Ascending aorta (tissue), 2 donors: ENCODE data around the gene TMEM39A. TPM values are rescaled to one million over a fixed set of nuclear protein-coding genes. Genes with fewer than 3 reads are reported as not detected.

Experiments used
- DNase-seq, 2 donors: peaks; one replicate each; pipeline ENCODE4 v3.0.0-alpha.2; 2019; ENCODE audit warnings: low spot score in 2 of 2
- H3K27ac ChIP-seq, 2 donors: fragments of 200-600 bp; sonication (generic); one replicate each; pipeline ENCODE4 v1.5.1; 2016 to 2017; ENCODE audit warnings: mild to moderate bottlenecking in 1 of 2
- H3K27me3 ChIP-seq: fragments of 200-600 bp; sonication (generic); one replicate; pipeline ENCODE4 v1.5.1; 2017
- H3K36me3 ChIP-seq, 2 donors: fragments of 200-600 bp; sonication (generic); one replicate each; pipeline ENCODE4 v1.5.1; 2016
- H3K4me1 ChIP-seq, 2 donors: fragments of 200-600 bp; sonication (generic); one replicate each; pipeline ENCODE4 v1.5.1; 2016 to 2017; ENCODE audit warnings: mild to moderate bottlenecking in 1 of 2
- H3K4me3 ChIP-seq, 2 donors: fragments of 200-600 bp; sonication (generic); one replicate each; pipeline ENCODE4 v1.5.1; 2016 to 2017; ENCODE audit warnings: mild to moderate bottlenecking in 1 of 2
- H3K9me3 ChIP-seq, 2 donors: fragments of 200-600 bp; sonication (generic); one replicate each; pipeline ENCODE4 v1.5.1; 2016
- CTCF ChIP-seq, 3 experiments: fragments of 200-600 bp in 2 of 3; fragments of 450-650 bp in 1 of 3; sonication (generic) in 2 of 3; IDR thresholded peaks; one replicate each; pipeline ENCODE4 v1.5.1; 2016 to 2019; ENCODE audit warnings: antibody characterized with exemption in 3 of 3, mild to moderate bottlenecking in 1 of 3, moderate library complexity in 1 of 3
- intact Hi-C: fragments of 100-400 bp; cut with DNase I; formaldehyde crosslinking; loops from one replicate; pipeline ENCODE4 v1.15.1; 2023
- total RNA-seq: library from RNA; depleted of rRNA; stranded (reverse); fragments of >200 nt; gene quantifications from one replicate; pipeline ENCODE4 v1.1.0, GENCODE V29; 2016

TMEM39A gene
- total RNA-seq, 1 donor from 2014 or later = 115 TPM

- intact Hi-C loops = no loop called here
- no peak for TF ChIP-seq CTCF (IDR thresholded peaks at IDR 0.05)
- no peaks in the 10 kb centered on the region for H3K27me3 ChIP-seq
- peaks cover 17 to 59% of the 10 kb centered on the region in 2 donors for H3K36me3 ChIP-seq
- no peaks in the 10 kb centered on the region for H3K9me3 ChIP-seq
- H3K4me1 ChIP-seq = no peaks in the 10 kb centered on the region
- no peak for DNase-seq
- H3K27ac ChIP-seq = no peak overlapping the region
- H3K4me3 ChIP-seq = no peak overlapping the region
Measured at GRCh38 chr3:119400466-119400865, 62.9 kb downstream of the TMEM39A start.

- Histone ChIP-seq H3K36me3 (peaks cover 17 to 65% of the 10 kb centered on the region in 2 donors), H3K4me1 (no peaks in the 10 kb centered on the region), H3K9me3 (no peaks in the 10 kb centered on the region), H3K27me3 (no peaks in the 10 kb centered on the region), H3K27ac (no peak overlapping the region), H3K4me3 (no peak overlapping the region)
- intact Hi-C loops = no loop called here
- no peak for TF ChIP-seq CTCF (IDR thresholded peaks at IDR 0.05)
- no peak for DNase-seq
Measured at GRCh38 chr3:119396870-119397269, 66.5 kb downstream of the TMEM39A start.

- no peaks in the 10 kb centered on the region for H3K4me1 ChIP-seq
- no peak overlapping the region for H3K4me3 ChIP-seq
- H3K27me3 ChIP-seq = no peaks in the 10 kb centered on the region
- H3K27ac ChIP-seq = no peak overlapping the region
- peaks cover 22 to 70% of the 10 kb centered on the region in 2 donors for H3K36me3 ChIP-seq
- no peak for TF ChIP-seq CTCF (IDR thresholded peaks at IDR 0.05)
- no peak for DNase-seq
- H3K9me3 ChIP-seq = no peaks in the 10 kb centered on the region
- intact Hi-C loops = no loop called here
Measured at GRCh38 chr3:119395923-119396358, 67.5 kb downstream of the TMEM39A start.

- Histone ChIP-seq H3K27me3 (no peaks in the 10 kb centered on the region), H3K27ac (no peak overlapping the region), H3K9me3 (no peaks in the 10 kb centered on the region), H3K4me1 (no peaks in the 10 kb centered on the region), H3K4me3 (no peak overlapping the region), H3K36me3 (peaks cover 22 to 52% of the 10 kb centered on the region in 2 donors)
- intact Hi-C loops = loop anchor here (10.0 kb wide), 1 partner anchor 114 kb away; no protein-coding TSS in a partner anchor
- DNase-seq = no peak
- peak in 1 of 3 experiments; percentile 37 for TF ChIP-seq CTCF (IDR thresholded peaks at IDR 0.05)
Measured at GRCh38 chr3:119388577-119388976, 74.8 kb downstream of the TMEM39A start.

GRCh38 chr3:119382134-119382533 is 81.3 kb downstream of the TMEM39A start:
- H3K4me3 ChIP-seq = no peak overlapping the region
- peaks cover 10 to 42% of the 10 kb centered on the region in 2 donors for H3K36me3 ChIP-seq
- intact Hi-C loops = loop anchor here (10.0 kb wide), 1 partner anchor 107 kb away; no protein-coding TSS in a partner anchor
- DNase-seq = no peak
- no peaks in the 10 kb centered on the region for H3K4me1 ChIP-seq
- no peak for TF ChIP-seq CTCF (IDR thresholded peaks at IDR 0.05)
- H3K27ac ChIP-seq = no peak overlapping the region
- no peaks in the 10 kb centered on the region for H3K9me3 ChIP-seq
- H3K27me3 ChIP-seq = no peaks in the 10 kb centered on the region

- no peaks in the 10 kb centered on the region for H3K4me1 ChIP-seq
- no peaks in the 10 kb centered on the region for H3K27me3 ChIP-seq
- intact Hi-C loops = loop anchor here (10.0 kb wide), 1 partner anchor 106 kb away; no protein-coding TSS in a partner anchor
- no peak overlapping the region for H3K4me3 ChIP-seq
- H3K27ac ChIP-seq = no peak overlapping the region
- DNase-seq = no peak
- no peak for TF ChIP-seq CTCF (IDR thresholded peaks at IDR 0.05)
- peaks cover 10 to 34% of the 10 kb centered on the region in 2 donors for H3K36me3 ChIP-seq
- H3K9me3 ChIP-seq = no peaks in the 10 kb centered on the region
Measured at GRCh38 chr3:119380697-119381096, 82.7 kb downstream of the TMEM39A start.
